Omental fat pad (tissue), 4 donors: ENCODE results near the gene MESD. TPM values are rescaled to one million over a fixed set of nuclear protein-coding genes. Genes with fewer than 3 reads are reported as not detected.

ENCODE experiments used
- ATAC-seq: fragments of 150-250 bp; one replicate; pipeline ENCODE4 v1.9.1; 2016; ENCODE audit warnings: mild to moderate bottlenecking, moderate library complexity; ENCODE audit not compliant: low FRiP score
- DNase-seq: peaks from one replicate; pipeline ENCODE4 v3.0.0-alpha.2; 2019; ENCODE audit warnings: low spot score
- CTCF ChIP-seq, 3 donors: fragments of 450-650 bp; IDR thresholded peaks; one replicate each; pipeline ENCODE4 v1.5.1; 2016 to 2017; ENCODE audit warnings: antibody characterized with exemption in 3 of 3, mild to moderate bottlenecking in 3 of 3, moderate library complexity in 2 of 3
- total RNA-seq, 4 donors: library from RNA; depleted of rRNA; stranded (reverse); fragments of >200 nt; gene quantifications; one replicate each; pipeline ENCODE4 v1.1.0, GENCODE V29; 2016

Gene MESD
- total RNA-seq, 4 donors from 2014 or later = 19.5 to 26.1 (median 22.6) TPM

GRCh38 chr15:81006124-81006523 lies 16.5 kb upstream of the MESD start:
- no peak for TF ChIP-seq CTCF (IDR thresholded peaks at IDR 0.05)
- ATAC-seq (no peak), DNase-seq (no peak)

- DNase-seq (no peak), ATAC-seq (no peak)
- no peak for TF ChIP-seq CTCF (IDR thresholded peaks at IDR 0.05)
Observed at GRCh38 chr15:81003097-81003350, 13.4 kb upstream of the MESD start.

- TF ChIP-seq CTCF (IDR thresholded peaks at IDR 0.05) = no peak
- ATAC-seq (no peak), DNase-seq (no peak)
Observed at GRCh38 chr15:81002331-81003096, 12.9 kb upstream of the MESD start.

GRCh38 chr15:81002009-81002330 lies 12.4 kb upstream of the MESD start:
- DNase-seq (no peak), ATAC-seq (peak; percentile 7)
- no peak for TF ChIP-seq CTCF (IDR thresholded peaks at IDR 0.05)

GRCh38 chr15:81001152-81002008 lies 11.8 kb upstream of the MESD start:
- DNase-seq (no peak), ATAC-seq (peak; percentile 60)
- no peak for TF ChIP-seq CTCF (IDR thresholded peaks at IDR 0.05)

- ATAC-seq (peak; percentile 85), DNase-seq (peak; percentile 61)
- no peak for TF ChIP-seq CTCF (IDR thresholded peaks at IDR 0.05)
Observed at GRCh38 chr15:81000624-81001151, 11.1 kb upstream of the MESD start, which contains the start of gene TLNRD1. TLNRD1 (plus strand) TSS chr15:81000923; CDS start chr15:81002272, 1,349 bp downstream.
